Activated T-helper 1 cell treated with anti-CD3 and anti-CD28 coated beads, Interleukin-12 subunit alpha, Interleukin-12 subunit beta, Interleukin-2, Interleukin-4 antibody, amounts not matched to agents 30 ng/mL and 10 ng/mL and 1 ng/mL, durations not matched to agents 14 hours and 24 hours and 36 hours (primary cell): ENCODE measurements around the gene SMAD6. TPM values are rescaled to one million over a fixed set of nuclear protein-coding genes. Genes with fewer than 3 reads are reported as not detected.

Experiments used
- DNase-seq: peaks from one replicate; pipeline ENCODE4 v3.0.0; 2021; ENCODE audit warnings: low spot score
- H3K27ac Mint-ChIP-seq: one replicate; pipeline ENCODE4 v1.8.0; 2021; ENCODE audit warnings: mild to moderate bottlenecking, mixed read lengths
- H3K27me3 Mint-ChIP-seq: one replicate; pipeline ENCODE4 v1.8.0; 2022; ENCODE audit warnings: mild to moderate bottlenecking, moderate library complexity, mixed read lengths; ENCODE audit not compliant: insufficient read depth
- H3K36me3 Mint-ChIP-seq: one replicate; pipeline ENCODE4 v1.8.0; 2021; ENCODE audit warnings: low read depth, mixed read lengths
- H3K4me1 Mint-ChIP-seq: one replicate; pipeline ENCODE4 v1.8.0; 2021; ENCODE audit warnings: low read depth, mixed read lengths
- H3K4me3 Mint-ChIP-seq: one replicate; pipeline ENCODE4 v1.8.0; 2021; ENCODE audit warnings: mild to moderate bottlenecking, moderate library complexity, mixed read lengths
- H3K9me3 Mint-ChIP-seq: one replicate; pipeline ENCODE4 v1.8.0; 2021; ENCODE audit warnings: mixed read lengths
- intact Hi-C: fragments of 100-400 bp; cut with micrococcal nuclease; formaldehyde crosslinking; loops from one replicate; pipeline ENCODE4 v1.15.1; 2024
- total RNA-seq: library from RNA; stranded (reverse); gene quantifications from 2 replicates; pipeline ENCODE4 v1.2.3, GENCODE V29; 2022

SMAD6 gene
- total RNA-seq, 1 donor from 2014 or later, result 0.34 TPM

DNA sequence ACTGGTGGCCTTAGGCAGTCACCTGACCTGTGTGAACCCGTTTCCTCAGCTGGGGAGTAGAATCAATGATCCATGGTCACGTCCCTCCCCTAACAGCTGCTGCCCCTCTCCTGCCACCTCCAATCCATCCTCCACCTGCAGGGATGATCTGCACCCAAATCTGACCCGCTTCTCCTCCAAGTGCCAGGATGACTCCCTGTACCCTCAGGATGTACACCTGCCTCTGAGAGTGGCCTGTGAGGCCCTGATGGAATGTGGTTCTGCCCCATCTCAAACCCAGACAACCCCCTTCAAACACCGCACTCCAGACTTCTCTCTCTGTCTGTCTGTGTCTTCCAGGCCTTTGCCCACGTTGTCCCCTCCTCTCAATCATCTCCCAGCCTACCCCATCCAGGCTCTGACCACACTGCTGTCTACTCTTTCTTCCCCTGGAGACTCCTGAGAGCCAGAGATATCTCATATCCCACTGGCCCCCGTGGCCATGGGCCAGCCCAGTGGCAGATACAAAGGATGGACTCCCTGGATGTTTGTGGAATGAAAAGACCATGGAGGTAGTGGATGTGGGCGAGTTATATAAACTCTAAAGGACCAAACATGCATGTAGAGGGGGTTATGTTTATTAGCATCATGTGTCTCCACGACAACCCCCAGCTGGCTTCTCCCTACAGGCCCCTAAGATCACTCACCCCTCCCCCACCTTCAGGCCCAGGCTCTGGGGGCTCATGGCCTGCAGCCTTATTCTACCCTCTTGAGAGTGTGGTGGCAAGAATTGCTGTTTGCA, 84.9 kb downstream of the SMAD6 start:
- no peaks in the 10 kb centered on the region for H3K4me1 Mint-ChIP-seq
- H3K27me3 Mint-ChIP-seq, result no peaks in the 10 kb centered on the region
- no peak overlapping the region for H3K4me3 Mint-ChIP-seq
- no peaks in the 10 kb centered on the region for H3K36me3 Mint-ChIP-seq
- no peak overlapping the region for H3K27ac Mint-ChIP-seq
- no peak for DNase-seq
- no peaks in the 10 kb centered on the region for H3K9me3 Mint-ChIP-seq
- intact Hi-C loops, result no loop called here

DNA sequence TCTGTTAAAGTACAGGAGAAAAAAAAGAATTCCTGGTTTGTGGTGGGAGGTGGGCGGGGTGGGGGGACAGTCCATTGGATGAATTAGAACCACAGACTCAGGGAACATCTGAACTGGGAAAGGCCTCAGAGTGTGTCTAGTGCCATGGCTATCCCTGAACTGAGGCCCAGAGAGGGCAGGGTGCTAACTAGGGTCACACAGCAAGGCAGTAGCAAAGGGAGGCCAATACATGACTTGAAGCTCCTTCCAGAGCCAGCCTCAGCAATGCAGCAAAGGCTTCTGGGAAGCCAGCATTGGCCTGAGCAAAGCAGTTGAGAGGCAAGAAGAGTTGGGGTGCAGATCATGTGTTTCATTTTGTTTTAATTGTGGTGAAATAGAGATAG, 85.4 kb downstream of the SMAD6 start:
- no peaks in the 10 kb centered on the region for H3K9me3 Mint-ChIP-seq
- no peak overlapping the region for H3K4me3 Mint-ChIP-seq
- no peaks in the 10 kb centered on the region for H3K4me1 Mint-ChIP-seq
- no peaks in the 10 kb centered on the region for H3K27me3 Mint-ChIP-seq
- no peak overlapping the region for H3K27ac Mint-ChIP-seq
- no peak for DNase-seq
- no peaks in the 10 kb centered on the region for H3K36me3 Mint-ChIP-seq
- intact Hi-C loops, result no loop called here

DNA sequence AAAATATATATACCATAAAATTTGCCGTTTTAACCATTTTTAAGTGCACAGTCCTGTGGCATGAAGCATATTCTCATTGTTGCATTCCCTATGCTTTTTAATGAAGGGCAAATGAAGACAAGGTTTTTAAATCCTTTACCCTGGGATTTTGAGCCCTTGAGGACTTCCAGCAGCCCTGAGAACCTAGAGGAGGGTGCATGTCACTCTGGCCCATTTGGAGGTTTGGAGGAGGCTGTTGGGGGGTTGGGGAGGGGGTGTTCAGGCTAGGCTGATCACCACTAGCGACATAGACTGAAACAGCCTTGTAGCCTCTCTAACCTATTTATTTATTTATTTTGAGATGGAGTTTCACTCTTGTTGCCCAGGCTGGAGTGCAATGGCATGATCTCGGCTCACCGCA, 86.0 kb downstream of the SMAD6 start:
- Mint-ChIP-seq H3K9me3 (no peaks in the 10 kb centered on the region), H3K4me1 (no peaks in the 10 kb centered on the region), H3K4me3 (no peak overlapping the region), H3K27me3 (no peaks in the 10 kb centered on the region), H3K36me3 (no peaks in the 10 kb centered on the region), H3K27ac (no peak overlapping the region)
- intact Hi-C loops, result no loop called here
- DNase-seq, result no peak

DNA sequence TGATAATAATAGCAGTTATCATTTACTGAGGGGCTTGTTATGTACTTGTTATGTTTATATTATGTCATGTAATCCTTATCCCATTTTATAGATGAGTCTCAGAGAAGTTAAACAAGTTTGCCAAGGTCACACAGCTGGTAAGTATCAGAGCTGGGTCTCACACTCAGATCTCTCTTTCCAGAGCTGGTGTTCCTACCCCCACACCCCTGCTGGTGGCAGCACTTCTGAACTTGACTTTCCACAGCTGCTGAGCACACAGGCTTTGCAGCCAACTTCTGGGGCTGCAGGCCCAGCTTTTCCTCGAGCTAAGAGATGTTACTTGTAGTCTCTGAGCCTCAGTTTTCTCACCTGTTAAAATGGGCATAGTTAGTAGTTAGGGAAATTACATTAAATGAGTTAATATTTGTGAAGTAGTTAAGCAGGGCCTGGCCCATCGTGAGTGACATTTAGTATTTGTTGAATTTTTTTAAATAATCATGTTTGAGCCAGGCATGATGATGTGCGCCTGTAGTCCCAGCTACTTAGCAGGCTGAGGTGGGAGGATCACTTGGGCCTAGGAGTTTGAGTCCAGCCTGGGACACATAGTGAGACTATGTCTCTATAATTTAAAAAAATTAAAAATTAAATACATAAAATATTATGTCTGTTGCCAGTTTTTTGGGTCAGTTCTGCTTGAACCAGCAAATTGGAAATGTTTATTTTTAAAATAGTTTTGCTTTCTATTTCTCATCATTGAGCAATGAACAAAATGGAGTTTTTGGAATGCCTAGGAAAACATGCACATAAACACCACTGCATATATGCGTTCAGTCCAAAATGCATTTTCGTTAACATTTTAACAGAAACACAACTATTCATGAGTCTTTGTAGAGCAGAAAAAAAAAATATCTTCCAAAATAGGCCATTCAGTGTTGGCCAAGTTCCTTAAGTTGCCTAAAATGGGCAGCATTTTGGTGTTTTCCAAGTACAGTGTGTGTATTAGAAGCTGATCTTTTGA, 87.3 kb downstream of the SMAD6 start:
- H3K27me3 Mint-ChIP-seq, result no peaks in the 10 kb centered on the region
- H3K4me1 Mint-ChIP-seq, result no peaks in the 10 kb centered on the region
- intact Hi-C loops, result no loop called here
- H3K4me3 Mint-ChIP-seq, result no peak overlapping the region
- no peaks in the 10 kb centered on the region for H3K36me3 Mint-ChIP-seq
- DNase-seq, result no peak
- no peaks in the 10 kb centered on the region for H3K9me3 Mint-ChIP-seq
- no peak overlapping the region for H3K27ac Mint-ChIP-seq

DNA sequence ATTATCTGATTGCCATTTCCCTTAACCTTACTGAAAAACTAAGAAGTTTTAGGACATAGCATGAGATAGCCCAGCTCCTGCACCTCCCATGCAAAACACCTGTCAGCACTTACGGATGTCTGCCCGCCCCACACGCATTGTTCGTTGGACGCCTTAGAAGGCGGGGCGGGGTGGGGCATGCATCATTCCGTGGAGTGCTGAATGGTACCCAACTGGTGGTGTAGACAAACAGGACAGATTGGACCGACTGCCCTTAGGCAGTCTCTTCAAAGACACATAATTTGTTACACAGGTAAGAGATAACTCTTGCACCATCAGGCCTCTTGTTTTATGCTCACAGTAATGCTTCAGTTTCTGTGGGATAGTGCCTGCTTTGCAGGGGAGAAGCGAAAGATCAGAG, 93.8 kb downstream of the SMAD6 start:
- intact Hi-C loops, result no loop called here
- DNase-seq, result no peak

DNA sequence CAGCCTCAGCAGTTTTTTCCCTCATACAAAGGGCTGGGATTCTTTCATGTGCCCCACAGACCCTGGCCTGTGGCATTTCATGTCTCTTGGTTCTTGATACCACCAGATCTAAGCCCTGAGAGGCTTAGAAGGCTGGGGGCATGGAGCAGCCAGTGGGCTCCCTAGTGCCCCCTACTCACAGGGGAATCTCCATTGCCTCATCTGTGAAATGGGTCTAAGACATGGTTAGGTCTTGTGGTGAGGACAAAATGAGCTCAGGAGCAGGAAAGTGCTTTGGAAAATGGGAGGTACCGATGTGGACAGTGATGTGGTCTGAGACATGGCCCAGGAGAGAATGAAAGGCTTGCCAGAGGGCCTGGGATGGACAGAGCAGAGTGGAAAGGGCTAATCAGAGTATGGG, 94.3 kb downstream of the SMAD6 start:
- intact Hi-C loops, result no loop called here
- Mint-ChIP-seq H3K36me3 (no peaks in the 10 kb centered on the region), H3K4me3 (no peak overlapping the region), H3K9me3 (no peaks in the 10 kb centered on the region), H3K27ac (no peak overlapping the region), H3K27me3 (peaks cover 10% of the 10 kb centered on the region), H3K4me1 (no peaks in the 10 kb centered on the region)
- no peak for DNase-seq

More for the DNA sequence above, 93.8 kb downstream of the SMAD6 start:
- Mint-ChIP-seq H3K27ac (no peak overlapping the region), H3K4me1 (no peaks in the 10 kb centered on the region), H3K36me3 (no peaks in the 10 kb centered on the region), H3K27me3 (peaks cover 10% of the 10 kb centered on the region), H3K4me3 (no peak overlapping the region), H3K9me3 (no peaks in the 10 kb centered on the region)

DNA sequence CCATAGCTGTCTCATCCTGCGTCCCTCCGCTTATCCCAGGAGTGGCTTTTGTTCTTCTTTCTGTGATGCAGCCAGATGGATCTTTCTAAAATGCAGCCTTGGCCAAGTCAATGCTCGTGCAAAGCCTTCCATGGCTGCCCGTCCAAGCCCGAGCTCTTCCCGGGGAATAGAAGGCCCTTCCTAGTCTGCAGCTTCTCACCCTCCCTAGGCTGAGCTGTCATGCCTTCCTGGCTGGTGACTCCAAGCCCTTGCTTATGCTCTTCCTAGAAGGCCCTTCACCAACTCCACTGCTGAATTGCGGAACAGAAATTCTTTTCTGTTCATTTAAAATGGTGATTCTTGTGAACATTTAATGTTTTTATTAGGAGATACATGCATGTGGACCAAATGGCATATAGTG, 95.9 kb downstream of the SMAD6 start:
- Mint-ChIP-seq H3K4me1 (no peaks in the 10 kb centered on the region), H3K4me3 (no peak overlapping the region), H3K27ac (no peak overlapping the region), H3K36me3 (no peaks in the 10 kb centered on the region), H3K9me3 (no peaks in the 10 kb centered on the region), H3K27me3 (peaks cover 11% of the 10 kb centered on the region)
- DNase-seq, result no peak
- intact Hi-C loops, result no loop called here

DNA sequence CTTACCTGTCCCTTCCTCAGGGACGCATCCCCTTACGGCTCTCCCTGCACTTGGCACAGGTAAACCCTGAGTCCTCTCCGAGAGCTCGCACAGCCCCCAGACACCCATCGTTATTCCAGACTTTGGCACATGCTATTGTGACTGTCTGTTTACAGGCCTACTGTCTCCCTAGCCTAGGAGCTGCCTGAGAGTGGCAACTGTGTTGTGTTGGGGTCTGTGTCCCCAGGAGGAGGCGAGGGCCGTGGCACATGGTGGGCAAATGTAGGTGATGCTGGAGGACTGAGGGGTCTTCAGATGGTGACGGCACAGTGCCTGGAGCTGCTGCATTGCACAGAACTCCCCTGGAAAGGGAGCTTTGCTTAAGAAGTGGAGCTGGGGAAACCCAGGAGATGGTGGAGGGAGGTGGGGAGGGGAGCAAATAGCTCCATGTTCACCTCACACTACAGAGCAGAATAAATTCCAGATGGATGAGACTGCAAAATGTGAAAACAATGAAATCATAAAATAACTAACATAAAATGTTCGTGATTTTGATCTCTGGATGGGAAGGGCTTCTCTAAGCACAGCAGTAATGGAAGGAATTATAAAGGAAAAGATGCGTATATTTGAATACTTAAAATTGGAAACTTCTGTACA, 96.5 kb downstream of the SMAD6 start:
- Mint-ChIP-seq H3K4me3 (no peak overlapping the region), H3K27ac (no peak overlapping the region), H3K9me3 (no peaks in the 10 kb centered on the region), H3K4me1 (no peaks in the 10 kb centered on the region), H3K27me3 (peaks cover 11% of the 10 kb centered on the region), H3K36me3 (no peaks in the 10 kb centered on the region)
- no peak for DNase-seq
- intact Hi-C loops, result no loop called here

DNA sequence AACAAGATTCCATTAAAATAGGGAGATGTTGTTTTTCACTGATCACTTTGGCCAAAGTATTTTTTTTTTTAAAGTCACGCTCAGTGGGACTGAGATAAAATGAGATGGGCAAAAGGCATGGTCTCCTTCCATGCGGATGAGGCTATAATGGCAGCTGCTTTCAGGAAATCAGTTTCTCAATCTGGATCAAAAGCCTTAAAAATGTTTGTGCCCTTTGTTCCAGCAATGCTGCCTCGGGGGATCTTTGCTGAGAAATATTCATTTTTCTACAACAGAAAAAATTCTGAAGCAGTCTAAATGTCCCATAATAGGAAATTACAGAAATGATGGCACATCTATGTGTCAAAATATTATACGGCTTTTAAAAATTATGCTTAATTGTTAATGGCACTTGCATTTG, 97.2 kb downstream of the SMAD6 start:
- no peaks in the 10 kb centered on the region for H3K4me1 Mint-ChIP-seq
- H3K4me3 Mint-ChIP-seq, result no peak overlapping the region
- no peaks in the 10 kb centered on the region for H3K36me3 Mint-ChIP-seq
- no peak overlapping the region for H3K27ac Mint-ChIP-seq
- DNase-seq, result no peak
- H3K27me3 Mint-ChIP-seq, result peaks cover 11% of the 10 kb centered on the region
- no peaks in the 10 kb centered on the region for H3K9me3 Mint-ChIP-seq
- intact Hi-C loops, result no loop called here

DNA sequence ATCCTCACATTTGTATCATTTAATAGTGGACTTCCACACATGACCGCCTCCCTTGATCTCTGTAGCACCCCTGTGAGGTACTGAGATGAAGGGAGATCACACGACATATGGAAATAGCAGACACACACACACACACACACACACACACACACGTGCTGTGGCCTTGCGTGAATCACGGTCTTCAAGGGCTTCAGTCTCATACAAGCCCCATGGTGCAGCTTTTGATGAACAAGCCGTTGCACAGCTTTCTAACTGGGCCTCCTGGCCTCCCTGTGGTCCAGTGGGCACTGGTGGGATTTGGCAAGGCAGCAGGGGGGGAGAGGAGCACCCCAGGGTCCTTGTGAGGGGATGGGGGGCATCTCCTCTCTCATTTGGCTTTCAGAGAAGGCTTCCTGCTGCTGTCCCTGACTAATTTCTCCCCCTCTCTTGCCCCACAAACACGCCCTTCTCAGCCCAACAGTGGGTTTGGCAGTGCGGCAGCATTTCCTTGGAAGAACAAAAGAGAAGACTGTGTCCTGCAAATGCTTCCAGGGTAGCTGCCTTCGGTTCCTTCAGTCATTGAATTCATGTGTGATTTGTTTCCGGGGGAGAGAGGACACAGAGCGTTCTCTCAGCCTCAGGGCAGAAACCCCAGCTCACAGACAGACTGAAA, 98.7 kb downstream of the SMAD6 start:
- no peaks in the 10 kb centered on the region for H3K9me3 Mint-ChIP-seq
- H3K4me1 Mint-ChIP-seq, result no peaks in the 10 kb centered on the region
- H3K36me3 Mint-ChIP-seq, result no peaks in the 10 kb centered on the region
- H3K27ac Mint-ChIP-seq, result no peak overlapping the region
- no peak for DNase-seq
- no peak overlapping the region for H3K4me3 Mint-ChIP-seq
- intact Hi-C loops, result no loop called here
- peaks cover 7% of the 10 kb centered on the region for H3K27me3 Mint-ChIP-seq

DNA sequence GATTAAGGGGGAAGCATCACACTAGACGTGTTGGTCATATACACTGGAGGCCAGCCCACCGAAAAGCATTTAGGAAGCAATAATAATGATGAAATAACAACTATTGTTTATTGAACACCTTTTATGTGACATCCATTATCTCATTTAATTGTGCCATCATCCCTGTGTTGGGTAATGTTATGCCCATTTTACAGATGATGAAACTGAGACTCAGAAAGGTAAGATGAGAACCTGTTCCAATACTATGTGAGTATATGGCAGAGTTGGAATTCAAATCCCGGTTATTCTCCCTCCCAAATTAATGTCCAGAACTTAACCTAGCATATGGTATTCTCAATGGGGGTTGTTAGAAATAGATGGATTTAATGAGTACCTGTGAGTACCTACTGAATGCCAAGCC, 99.2 kb downstream of the SMAD6 start:
- Mint-ChIP-seq H3K4me1 (no peaks in the 10 kb centered on the region), H3K36me3 (no peaks in the 10 kb centered on the region), H3K27ac (no peak overlapping the region), H3K9me3 (no peaks in the 10 kb centered on the region), H3K4me3 (no peak overlapping the region), H3K27me3 (peaks cover 7% of the 10 kb centered on the region)
- intact Hi-C loops, result no loop called here
- DNase-seq, result no peak

DNA sequence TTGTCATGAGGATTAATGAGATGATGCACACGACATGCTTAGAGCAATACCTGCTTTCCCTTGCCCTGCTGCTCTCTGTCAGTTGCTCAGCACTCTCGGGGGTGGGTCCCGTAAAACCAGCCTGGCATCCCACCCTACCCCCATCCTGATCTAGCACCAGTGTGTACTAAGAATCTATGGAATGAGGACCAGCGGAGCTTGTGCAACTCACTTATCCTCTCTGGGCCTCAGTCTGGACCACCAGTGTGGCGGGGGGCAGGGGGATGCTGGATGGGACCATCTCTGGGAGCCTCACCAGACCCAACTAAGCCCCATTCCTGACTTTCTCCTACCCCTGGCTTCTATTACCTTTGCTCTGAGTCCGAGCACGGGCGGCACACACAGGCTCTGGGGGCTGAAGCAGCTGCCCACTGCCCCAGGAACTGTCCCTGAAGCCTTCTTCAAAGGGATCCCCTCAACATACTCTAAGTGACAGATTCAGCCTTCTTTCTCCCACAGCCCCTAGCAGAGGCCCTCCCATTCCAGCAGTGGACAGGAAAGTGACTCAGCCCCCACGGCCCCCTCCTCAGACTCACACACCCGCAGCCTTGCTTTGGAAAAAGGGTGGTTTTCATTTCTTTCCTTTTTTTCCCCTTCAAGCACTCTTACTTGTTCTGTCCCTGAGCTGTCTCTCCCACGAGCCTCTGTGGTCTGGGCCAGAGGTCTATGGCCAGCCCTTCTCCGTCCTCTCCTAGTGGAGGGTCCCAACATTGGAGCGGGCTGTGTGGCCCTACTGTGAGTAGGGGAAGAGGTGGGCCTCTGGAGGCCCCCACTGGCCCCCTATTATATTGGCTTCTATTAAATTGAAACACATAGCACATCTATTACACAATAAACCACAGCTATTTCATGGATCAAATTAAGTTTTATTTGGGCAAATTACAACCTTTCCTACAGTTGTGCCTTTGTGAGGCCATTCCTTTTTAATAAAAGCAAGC, 100.3 kb downstream of the SMAD6 start:
- Mint-ChIP-seq H3K4me3 (no peak overlapping the region), H3K27me3 (peaks cover 7% of the 10 kb centered on the region)

More for the DNA sequence above, 100.3 kb downstream of the SMAD6 start:
- Mint-ChIP-seq H3K27ac (no peak overlapping the region), H3K4me1 (no peaks in the 10 kb centered on the region), H3K9me3 (no peaks in the 10 kb centered on the region), H3K36me3 (no peaks in the 10 kb centered on the region)
- no peak for DNase-seq
- intact Hi-C loops, result no loop called here
